Glutamatergic neuron (in vitro differentiated cells): ENCODE data around the gene STIMATE. TPM values are rescaled to one million over a fixed set of nuclear protein-coding genes. Genes with fewer than 3 reads are reported as not detected.

Experiments
- DNase-seq: peaks from one replicate; pipeline ENCODE4 v3.0.0; 2022
- H3K27ac Mint-ChIP-seq: one replicate; pipeline ENCODE4 v1.8.0; 2020; ENCODE audit warnings: mild to moderate bottlenecking, mixed read lengths, inconsistent platforms; ENCODE audit not compliant: unreplicated experiment
- H3K27me3 Mint-ChIP-seq: one replicate; pipeline ENCODE4 v1.8.0; 2020; ENCODE audit warnings: mild to moderate bottlenecking, moderate library complexity, mixed read lengths, inconsistent platforms; ENCODE audit not compliant: unreplicated experiment
- H3K36me3 Mint-ChIP-seq: one replicate; pipeline ENCODE4 v1.8.0; 2020; ENCODE audit warnings: mild to moderate bottlenecking, mixed read lengths, inconsistent platforms; ENCODE audit not compliant: unreplicated experiment
- H3K4me1 Mint-ChIP-seq: one replicate; pipeline ENCODE4 v1.8.0; 2020; ENCODE audit warnings: mild to moderate bottlenecking, low read depth, mixed read lengths, inconsistent platforms; ENCODE audit not compliant: unreplicated experiment
- H3K4me3 Mint-ChIP-seq: one replicate; pipeline ENCODE4 v1.8.0; 2020; ENCODE audit warnings: mild to moderate bottlenecking, mixed read lengths, inconsistent platforms; ENCODE audit not compliant: unreplicated experiment
- H3K9me3 Mint-ChIP-seq: one replicate; pipeline ENCODE4 v1.8.0; 2020; ENCODE audit warnings: mild to moderate bottlenecking, moderate library complexity, mixed read lengths, inconsistent platforms; ENCODE audit not compliant: unreplicated experiment
- CTCF ChIP-seq: fragments of 200-600 bp; sonication (generic); IDR thresholded peaks from one replicate; pipeline ENCODE4 v1.5.0; 2021; ENCODE audit not compliant: partially characterized antibody, unreplicated experiment
- total RNA-seq: library from RNA; stranded (reverse); fragmentation: NEBNext Ultra II Directional; extraction: Animal tissue kit (Norgen Biotek cat#: 25700); gene quantifications from one replicate; pipeline ENCODE4 v1.2.1, GENCODE V29; 2021; ENCODE audit not compliant: unreplicated experiment

Gene STIMATE
- total RNA-seq, 1 donor from 2014 or later: 23.0 TPM

- Mint-ChIP-seq H3K36me3 (no peaks in the 10 kb centered on the region), H3K9me3 (peaks cover 5% of the 10 kb centered on the region), H3K27me3 (peaks cover 9% of the 10 kb centered on the region), H3K27ac (no peak overlapping the region), H3K4me1 (peaks cover 8% of the 10 kb centered on the region), H3K4me3 (no peak overlapping the region)
- no peak for DNase-seq
- no peak for TF ChIP-seq CTCF
These were observed 40.7 kb downstream of the STIMATE start for GRCh38 chr3:52856666-52857065.

- DNase-seq: no peak
- Mint-ChIP-seq H3K4me1 (peaks cover 4% of the 10 kb centered on the region), H3K9me3 (no peaks in the 10 kb centered on the region), H3K36me3 (no peaks in the 10 kb centered on the region), H3K27ac (no peak overlapping the region), H3K27me3 (peaks cover 3% of the 10 kb centered on the region), H3K4me3 (no peak overlapping the region)
- TF ChIP-seq CTCF: no peak
These were observed 43.3 kb downstream of the STIMATE start for GRCh38 chr3:52854013-52854412.

GRCh38 chr3:52852419-52852818 is 44.9 kb downstream of the STIMATE start:
- peaks cover 3% of the 10 kb centered on the region for H3K27me3 Mint-ChIP-seq
- no peaks in the 10 kb centered on the region for H3K9me3 Mint-ChIP-seq
- TF ChIP-seq CTCF: no peak
- H3K36me3 Mint-ChIP-seq: no peaks in the 10 kb centered on the region
- H3K27ac Mint-ChIP-seq: no peak overlapping the region
- H3K4me3 Mint-ChIP-seq: no peak overlapping the region
- DNase-seq: no peak
- H3K4me1 Mint-ChIP-seq: peaks cover 4% of the 10 kb centered on the region

GRCh38 chr3:52851348-52851747 is 46.0 kb downstream of the STIMATE start:
- H3K4me1 Mint-ChIP-seq: peaks cover 8% of the 10 kb centered on the region
- H3K9me3 Mint-ChIP-seq: no peaks in the 10 kb centered on the region
- DNase-seq: peak; percentile 59
- no peak overlapping the region for H3K4me3 Mint-ChIP-seq
- H3K27me3 Mint-ChIP-seq: peaks cover 6% of the 10 kb centered on the region
- no peaks in the 10 kb centered on the region for H3K36me3 Mint-ChIP-seq
- TF ChIP-seq CTCF: peak; percentile 70
- H3K27ac Mint-ChIP-seq: no peak overlapping the region

- Mint-ChIP-seq H3K27ac (no peak overlapping the region), H3K4me3 (no peak overlapping the region), H3K27me3 (peaks cover 6% of the 10 kb centered on the region), H3K36me3 (no peaks in the 10 kb centered on the region), H3K4me1 (peaks cover 14% of the 10 kb centered on the region), H3K9me3 (no peaks in the 10 kb centered on the region)
- TF ChIP-seq CTCF: no peak
- no peak for DNase-seq
These were observed 47.7 kb downstream of the STIMATE start for GRCh38 chr3:52849656-52850055.
